ENCODE data around the gene FIGN. TPM values are rescaled to one million over a fixed set of nuclear protein-coding genes. Genes with fewer than 3 reads are reported as not detected.

The FIGN gene
- total RNA-seq, 1 donor from 2014 or later: 41.1 TPM

GRCh38 chr2:163693484-163693883 lies 42.3 kb downstream of the FIGN start:
- Histone ChIP-seq H3K9me3 (ENCODE audit: low read depth) (no peaks in the 10 kb centered on the region), H2AFZ (replicated peaks) (no peak overlapping the region), H4K20me1 (ENCODE audit: low read depth) (peaks cover 6% of the 10 kb centered on the region), H3K27me3 (no peaks in the 10 kb centered on the region), H3K4me3 (no peak overlapping the region), H3K36me3 (no peaks in the 10 kb centered on the region), H3F3A (ENCODE audit: low read depth) (peaks cover 24% of the 10 kb centered on the region), H3K79me2 (ENCODE audit: low read depth) (peaks cover 100% of the 10 kb centered on the region), H3K27ac (peak overlapping the region; percentile 62), H3K4me2 (peak overlapping the region; percentile 7), H3K4me1 (peaks cover 61% of the 10 kb centered on the region), H3K9ac (no peak overlapping the region)
- Mint-ChIP-seq H3K27me3 (ENCODE audit: insufficient read depth, low read depth) (no peaks in the 10 kb centered on the region), H3K4me3 (no peak overlapping the region), H3K4me1 (peaks cover 26% of the 10 kb centered on the region), H3K9me3 (no peaks in the 10 kb centered on the region), H3K27ac (no peak overlapping the region), H3K36me3 (peaks cover 6% of the 10 kb centered on the region)
- DNase-seq (ENCODE audit: low spot score): no peak
- TF ChIP-seq EZH2phosphoT487 (IDR thresholded peaks at IDR 0.05): no peak
- no peak for TF ChIP-seq CTCF (IDR thresholded peaks at IDR 0.05)
- no peak for TF ChIP-seq EZH2 (IDR thresholded peaks at IDR 0.05)

- Mint-ChIP-seq H3K27ac (no peak overlapping the region), H3K36me3 (peaks cover 10% of the 10 kb centered on the region), H3K9me3 (no peaks in the 10 kb centered on the region), H3K4me3 (no peak overlapping the region), H3K27me3 (ENCODE audit: insufficient read depth, low read depth) (no peaks in the 10 kb centered on the region), H3K4me1 (peaks cover 20% of the 10 kb centered on the region)
- Histone ChIP-seq H3K4me1 (peaks cover 57% of the 10 kb centered on the region), H3K9ac (no peak overlapping the region), H3K4me3 (no peak overlapping the region), H4K20me1 (ENCODE audit: low read depth) (peaks cover 6% of the 10 kb centered on the region), H2AFZ (replicated peaks) (no peak overlapping the region), H3K79me2 (ENCODE audit: low read depth) (peaks cover 100% of the 10 kb centered on the region), H3K4me2 (peak overlapping the region; percentile 7), H3K27me3 (no peaks in the 10 kb centered on the region), H3K9me3 (ENCODE audit: low read depth) (no peaks in the 10 kb centered on the region), H3K36me3 (no peaks in the 10 kb centered on the region), H3K27ac (peak overlapping the region; percentile 43), H3F3A (ENCODE audit: low read depth) (peaks cover 18% of the 10 kb centered on the region)
- TF ChIP-seq EZH2phosphoT487 (IDR thresholded peaks at IDR 0.05) (no peak), EZH2 (IDR thresholded peaks at IDR 0.05) (no peak), CTCF (IDR thresholded peaks at IDR 0.05) (no peak)
- no peak for DNase-seq (ENCODE audit: low spot score)
These were observed 43.0 kb downstream of the FIGN start for GRCh38 chr2:163692611-163693482.

- H3K9me3 ChIP-seq (ENCODE audit: low read depth): no peaks in the 10 kb centered on the region
- no peak for TF ChIP-seq EZH2phosphoT487 (IDR thresholded peaks at IDR 0.05)
- TF ChIP-seq EZH2 (IDR thresholded peaks at IDR 0.05): no peak
- no peak for TF ChIP-seq CTCF (IDR thresholded peaks at IDR 0.05)
- H3K9ac ChIP-seq: no peak overlapping the region
- H4K20me1 ChIP-seq (ENCODE audit: low read depth): peaks cover 6% of the 10 kb centered on the region
- no peak overlapping the region for H3K27ac Mint-ChIP-seq
- no peak overlapping the region for H3K4me3 Mint-ChIP-seq
- peak overlapping the region; percentile 7 for H3K4me2 ChIP-seq
- H3F3A ChIP-seq (ENCODE audit: low read depth): peaks cover 10% of the 10 kb centered on the region
- no peaks in the 10 kb centered on the region for H3K27me3 Mint-ChIP-seq (ENCODE audit: insufficient read depth, low read depth)
- H3K27me3 ChIP-seq: no peaks in the 10 kb centered on the region
- no peak overlapping the region for H3K4me3 ChIP-seq
- peaks cover 10% of the 10 kb centered on the region for H3K36me3 Mint-ChIP-seq
- H3K9me3 Mint-ChIP-seq: no peaks in the 10 kb centered on the region
- H3K79me2 ChIP-seq (ENCODE audit: low read depth): peaks cover 100% of the 10 kb centered on the region
- no peak for DNase-seq (ENCODE audit: low spot score)
- peaks cover 13% of the 10 kb centered on the region for H3K4me1 Mint-ChIP-seq
- H3K4me1 ChIP-seq: peaks cover 58% of the 10 kb centered on the region
- no peak overlapping the region for H3K27ac ChIP-seq
- H3K36me3 ChIP-seq: no peaks in the 10 kb centered on the region
- no peak overlapping the region for H2AFZ ChIP-seq (replicated peaks)
These were observed 43.7 kb downstream of the FIGN start for GRCh38 chr2:163692081-163692480.

All from neural progenitor cell (in vitro differentiated cells).